Activated CD4-positive, alpha-beta T cell treated with anti-CD3 and anti-CD28 coated beads, Interleukin-2, amount 50 U/mL, for 16 hours (primary cell): ENCODE results near the gene NDUFB2.
"Not testable (repeated sequence)": the region's sequence is repeated elsewhere in the genome, so short reads cannot be mapped to it uniquely, and the experiment has no call there.

Experiments used
- DNase-seq: peaks from one replicate; pipeline ENCODE4 v3.0.0-alpha.2; 2020

Gene NDUFB2

GRCh38 chr7:140673063-140673773 is 23.3 kb upstream of the NDUFB2 start:
- DNase-seq, result peak; percentile 54

- DNase-seq, result no peak
Measured at GRCh38 chr7:140673774-140674155, 22.7 kb upstream of the NDUFB2 start.

DNA sequence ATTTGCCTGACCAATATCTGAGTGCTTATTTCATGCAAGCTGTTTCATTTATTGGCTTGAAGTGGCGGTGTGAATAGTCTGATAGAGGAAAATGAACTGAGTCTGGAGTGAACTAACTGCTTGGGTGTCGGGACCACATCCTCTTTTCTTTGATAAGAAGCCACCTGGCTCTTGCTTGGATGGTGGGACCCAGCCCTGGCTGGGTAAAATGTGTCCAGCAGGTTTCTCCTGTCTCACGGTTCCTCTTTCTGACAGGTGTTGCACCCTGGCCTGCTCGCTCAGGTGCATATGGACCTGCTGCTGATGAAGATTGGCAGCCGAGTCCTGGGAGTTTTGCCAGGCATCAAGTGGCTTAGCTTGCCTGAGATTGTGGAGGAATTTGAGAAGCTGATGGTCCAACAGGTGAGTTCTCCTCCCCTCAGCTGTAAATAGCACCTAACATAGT is 22.1 kb upstream of the NDUFB2 start:
- DNase-seq, result no peak

- DNase-seq, result no peak
Measured at GRCh38 chr7:140674899-140675701, 21.4 kb upstream of the NDUFB2 start.

- no peak for DNase-seq
Measured at GRCh38 chr7:140675726-140676125, 20.8 kb upstream of the NDUFB2 start.

- DNase-seq, result no peak
Measured at GRCh38 chr7:140676306-140676705, 20.2 kb upstream of the NDUFB2 start.

GRCh38 chr7:140676956-140677355 is 19.6 kb upstream of the NDUFB2 start:
- not testable (repeated sequence) for DNase-seq

DNA sequence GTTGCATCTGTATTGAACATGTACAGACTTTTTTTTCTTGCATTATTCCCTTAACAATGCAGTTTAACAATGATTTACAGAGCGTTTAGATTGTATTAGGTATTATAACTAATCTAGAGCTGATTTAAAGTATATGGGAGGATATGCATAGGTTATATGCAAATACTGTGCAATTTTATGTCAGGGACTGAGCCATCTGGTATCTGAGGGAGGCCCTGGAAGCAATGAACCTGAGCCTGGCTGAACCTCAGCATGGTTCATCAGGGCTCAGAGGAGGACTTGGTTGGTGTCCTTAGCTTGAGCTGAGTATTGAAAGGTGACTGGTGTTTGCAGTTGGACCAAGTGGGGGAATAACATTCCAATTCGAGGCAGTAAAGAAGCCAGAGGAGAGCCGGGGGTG is 19.0 kb upstream of the NDUFB2 start:
- DNase-seq, result no peak

- DNase-seq, result no peak
Measured at GRCh38 chr7:140678081-140678815, 18.3 kb upstream of the NDUFB2 start.

GRCh38 chr7:140678816-140679130 is 17.7 kb upstream of the NDUFB2 start:
- no peak for DNase-seq

- no peak for DNase-seq
Measured at GRCh38 chr7:140679186-140679585, 17.3 kb upstream of the NDUFB2 start.

GRCh38 chr7:140680886-140681285 is 15.6 kb upstream of the NDUFB2 start:
- no peak for DNase-seq

- no peak for DNase-seq
Measured at GRCh38 chr7:140681766-140682165, 14.7 kb upstream of the NDUFB2 start.

GRCh38 chr7:140683657-140684056 is 12.9 kb upstream of the NDUFB2 start:
- DNase-seq, result no peak

GRCh38 chr7:140684066-140684950 is 12.2 kb upstream of the NDUFB2 start:
- DNase-seq, result no peak

- no peak for DNase-seq
Measured at GRCh38 chr7:140685407-140686087, 11.0 kb upstream of the NDUFB2 start.

DNA sequence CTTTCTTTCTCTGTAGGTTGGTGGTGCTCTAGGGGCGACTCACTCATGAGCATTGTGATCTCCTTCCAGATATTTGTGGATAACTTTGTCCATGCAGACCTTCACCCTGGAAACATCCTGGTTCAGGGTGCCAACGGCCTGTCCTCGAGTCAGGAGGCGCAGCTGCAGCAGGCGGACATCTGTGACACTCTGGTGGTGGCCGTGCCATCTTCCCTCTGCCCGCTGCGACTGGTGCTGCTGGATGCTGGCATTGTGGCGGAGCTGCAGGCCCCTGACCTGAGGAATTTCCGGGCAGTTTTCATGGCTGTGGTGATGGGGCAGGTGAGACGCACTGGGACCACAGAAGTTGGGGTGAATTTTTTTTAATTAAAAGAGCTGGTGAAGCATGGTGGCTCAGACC is 9.6 kb upstream of the NDUFB2 start:
- DNase-seq, result no peak

DNA sequence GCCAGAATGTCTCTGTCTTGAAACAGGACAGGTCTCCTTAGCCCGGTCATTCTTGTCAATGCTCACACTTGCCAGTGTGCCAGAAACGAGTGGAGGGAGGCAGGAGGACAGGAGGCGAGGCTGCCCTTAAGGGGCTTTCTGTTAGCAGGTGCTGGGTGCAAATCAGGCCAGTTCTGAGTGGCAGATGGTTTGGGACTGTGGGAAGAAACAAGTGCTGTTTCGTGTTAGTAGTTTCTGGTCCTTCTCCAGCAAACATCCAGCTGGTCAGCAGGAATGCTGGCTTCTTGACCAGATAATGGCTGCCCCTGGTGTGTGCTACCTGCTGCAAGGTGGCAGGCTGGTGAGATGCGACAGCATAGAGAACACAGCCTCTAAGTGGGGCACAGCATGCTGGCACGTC is 8.2 kb upstream of the NDUFB2 start:
- DNase-seq, result no peak

- no peak for DNase-seq
Measured at GRCh38 chr7:140689199-140690152, 7.0 kb upstream of the NDUFB2 start.

DNA sequence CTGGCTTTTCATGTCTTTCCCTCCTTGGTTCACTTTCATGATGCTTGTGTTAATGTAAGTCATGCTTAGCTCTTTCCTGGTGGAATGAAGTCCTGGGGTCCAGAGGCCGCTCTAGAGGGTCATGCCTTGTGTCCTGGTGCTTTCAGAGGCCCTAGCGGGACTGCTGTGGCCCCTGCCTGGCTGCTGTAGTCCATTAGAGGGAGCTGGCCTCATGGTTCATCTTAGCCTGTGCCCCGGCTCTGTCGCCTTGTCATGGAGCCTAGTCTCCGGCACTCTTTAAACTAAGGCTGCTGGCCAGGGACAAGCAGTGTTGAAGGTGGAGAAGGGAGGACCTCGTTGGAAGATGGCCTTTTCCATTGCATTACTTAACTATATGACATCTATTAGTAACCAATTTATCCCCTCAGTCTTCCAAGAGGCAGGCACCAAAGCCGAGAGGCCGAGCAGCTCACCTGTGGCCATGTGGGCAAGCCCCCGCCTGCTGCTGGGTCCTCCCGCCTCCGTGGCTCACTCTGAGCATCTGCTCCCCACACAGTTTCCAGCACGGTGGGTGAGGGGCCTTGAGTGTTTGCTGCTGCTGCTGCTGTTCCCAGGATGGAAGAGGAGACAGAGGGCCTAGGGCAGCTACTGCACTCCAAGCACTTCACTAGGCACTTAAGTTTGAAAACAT is 5.0 kb upstream of the NDUFB2 start:
- DNase-seq, result no peak
